ENCODE results near the gene DNASE1L1.

Gene DNASE1L1

DNA sequence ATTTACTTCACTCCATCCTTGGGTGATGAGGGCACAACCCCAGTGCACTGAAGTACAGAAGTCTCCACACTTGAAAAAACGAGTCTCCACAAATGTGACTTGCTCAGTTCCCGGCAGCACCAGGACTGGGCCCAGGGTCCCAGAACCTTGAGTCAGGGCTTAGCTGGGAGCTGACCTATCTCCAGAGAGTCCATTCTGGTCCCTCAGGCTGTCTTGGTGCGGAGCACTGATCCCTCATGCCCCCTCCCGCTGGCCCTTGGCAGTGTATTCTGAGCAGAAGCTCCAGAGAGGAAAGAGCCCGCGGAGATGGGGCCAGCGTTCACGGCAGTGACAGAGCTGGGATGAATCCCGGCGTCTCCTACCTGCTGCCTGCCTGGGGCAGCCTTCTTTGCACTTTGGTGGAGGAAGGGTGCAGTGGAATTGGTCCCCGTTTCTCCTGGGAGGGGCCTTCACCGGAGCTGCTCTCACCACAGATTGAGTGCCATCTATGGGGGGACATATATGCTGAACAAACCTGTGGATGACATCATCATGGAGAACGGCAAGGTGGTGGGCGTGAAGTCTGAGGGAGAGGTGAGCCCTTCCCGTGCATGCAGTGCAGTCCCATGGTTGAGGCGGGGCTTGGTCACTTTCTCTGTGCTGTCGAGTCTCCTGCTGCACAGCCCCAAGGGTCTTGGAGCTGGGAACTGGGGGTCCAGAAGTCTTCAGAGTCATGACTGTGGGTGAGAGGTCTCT lies 31.7 kb upstream of the DNASE1L1 start:
- TF ChIP-seq, protein P1, sequence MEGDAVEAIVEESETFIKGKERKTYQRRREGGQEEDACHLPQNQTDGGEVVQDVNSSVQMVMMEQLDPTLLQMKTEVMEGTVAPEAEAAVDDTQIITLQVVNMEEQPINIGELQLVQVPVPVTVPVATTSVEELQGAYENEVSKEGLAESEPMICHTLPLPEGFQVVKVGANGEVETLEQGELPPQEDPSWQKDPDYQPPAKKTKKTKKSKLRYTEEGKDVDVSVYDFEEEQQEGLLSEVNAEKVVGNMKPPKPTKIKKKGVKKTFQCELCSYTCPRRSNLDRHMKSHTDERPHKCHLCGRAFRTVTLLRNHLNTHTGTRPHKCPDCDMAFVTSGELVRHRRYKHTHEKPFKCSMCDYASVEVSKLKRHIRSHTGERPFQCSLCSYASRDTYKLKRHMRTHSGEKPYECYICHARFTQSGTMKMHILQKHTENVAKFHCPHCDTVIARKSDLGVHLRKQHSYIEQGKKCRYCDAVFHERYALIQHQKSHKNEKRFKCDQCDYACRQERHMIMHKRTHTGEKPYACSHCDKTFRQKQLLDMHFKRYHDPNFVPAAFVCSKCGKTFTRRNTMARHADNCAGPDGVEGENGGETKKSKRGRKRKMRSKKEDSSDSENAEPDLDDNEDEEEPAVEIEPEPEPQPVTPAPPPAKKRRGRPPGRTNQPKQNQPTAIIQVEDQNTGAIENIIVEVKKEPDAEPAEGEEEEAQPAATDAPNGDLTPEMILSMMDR (IDR thresholded peaks at IDR 0.05) = no peak

GRCh38 chrX:154439841-154440240 lies 30.8 kb upstream of the DNASE1L1 start:
- TF ChIP-seq, protein P1 (IDR thresholded peaks at IDR 0.05) = no peak

DNA sequence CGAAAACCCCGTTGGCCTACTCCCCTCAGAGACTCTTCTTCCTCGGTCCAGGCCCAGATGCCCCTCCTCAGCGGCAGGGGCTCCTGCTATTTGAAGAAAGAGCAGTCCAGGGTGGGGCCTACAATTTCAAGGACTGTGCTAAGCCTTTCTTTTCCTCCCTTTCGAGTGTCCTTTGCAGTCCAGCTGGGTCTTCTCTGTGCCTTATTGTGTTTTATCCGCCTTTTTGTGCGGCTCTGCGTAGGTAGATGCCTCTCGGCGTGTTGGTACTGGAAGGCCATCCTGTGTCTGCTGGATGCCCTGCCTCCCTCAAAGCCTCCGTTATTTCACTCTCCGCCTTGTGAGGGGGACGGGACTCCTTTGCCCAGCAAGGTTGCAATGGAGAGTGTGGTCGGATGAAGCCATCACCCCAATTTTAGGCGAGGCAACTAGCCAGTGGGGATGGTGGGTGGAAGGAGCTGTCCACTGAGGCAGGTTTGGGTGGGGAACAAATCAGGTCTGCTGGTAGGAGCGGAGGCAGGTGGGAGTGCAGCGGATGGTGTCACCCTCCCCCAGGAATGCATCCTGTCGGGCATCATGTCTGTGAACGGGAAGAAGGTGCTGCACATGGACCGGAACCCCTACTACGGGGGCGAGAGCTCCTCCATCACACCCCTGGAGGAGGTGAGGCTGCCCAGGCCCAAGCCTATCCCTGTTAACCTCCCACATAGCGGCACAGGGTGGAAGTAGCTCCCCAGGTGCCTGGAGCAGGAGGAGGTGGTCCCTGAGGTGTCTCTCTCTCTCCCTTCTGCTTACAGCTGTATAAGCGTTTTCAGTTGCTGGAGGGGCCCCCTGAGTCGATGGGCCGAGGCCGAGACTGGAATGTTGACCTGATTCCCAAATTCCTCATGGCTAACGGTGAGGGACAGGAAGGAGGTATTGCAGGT lies 29.2 kb upstream of the DNASE1L1 start:
- TF ChIP-seq, protein P1 (IDR thresholded peaks at IDR 0.05) = no peak

- TF ChIP-seq, protein P1 (IDR thresholded peaks at IDR 0.05) = no peak
Observed at GRCh38 chrX:154436983-154437752, 28.1 kb upstream of the DNASE1L1 start, which contains the start of gene GDI1. GDI1 (plus strand) TSS chrX:154437154; CDS start chrX:154437255, 101 bp downstream.

DNA sequence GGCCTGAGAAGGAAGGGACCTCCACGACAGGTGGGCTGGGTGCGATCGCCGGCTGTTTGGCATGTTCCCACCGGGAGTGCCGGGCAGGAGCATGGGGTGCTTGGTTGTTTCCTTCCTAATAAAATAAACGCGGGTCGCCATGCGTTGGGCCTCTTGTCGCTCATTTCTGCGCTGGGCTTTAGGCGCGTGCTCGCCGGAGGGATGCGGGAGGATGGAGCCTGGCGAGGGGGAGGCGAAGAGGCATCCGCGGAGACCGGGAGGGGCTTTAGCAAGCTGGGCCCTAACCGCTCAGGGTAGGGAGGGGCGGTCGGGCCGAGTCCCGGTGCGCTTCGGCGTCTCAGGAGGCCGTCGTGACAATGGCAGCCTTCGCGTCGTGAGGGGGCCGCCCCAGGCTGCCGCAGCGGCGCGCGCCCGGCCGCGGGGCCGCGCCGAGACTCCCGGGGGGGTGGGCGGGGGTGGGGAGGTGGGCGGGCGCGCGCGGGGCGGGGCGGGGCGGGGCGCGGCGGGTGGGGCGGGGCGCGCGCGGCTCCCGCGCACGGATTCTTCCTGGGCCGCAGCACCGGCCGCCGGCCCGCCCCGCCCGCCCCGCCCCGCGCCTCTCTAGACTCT lies 27.4 kb upstream of the DNASE1L1 start:
- TF ChIP-seq, protein P1 (IDR thresholded peaks at IDR 0.05) = no peak

DNA sequence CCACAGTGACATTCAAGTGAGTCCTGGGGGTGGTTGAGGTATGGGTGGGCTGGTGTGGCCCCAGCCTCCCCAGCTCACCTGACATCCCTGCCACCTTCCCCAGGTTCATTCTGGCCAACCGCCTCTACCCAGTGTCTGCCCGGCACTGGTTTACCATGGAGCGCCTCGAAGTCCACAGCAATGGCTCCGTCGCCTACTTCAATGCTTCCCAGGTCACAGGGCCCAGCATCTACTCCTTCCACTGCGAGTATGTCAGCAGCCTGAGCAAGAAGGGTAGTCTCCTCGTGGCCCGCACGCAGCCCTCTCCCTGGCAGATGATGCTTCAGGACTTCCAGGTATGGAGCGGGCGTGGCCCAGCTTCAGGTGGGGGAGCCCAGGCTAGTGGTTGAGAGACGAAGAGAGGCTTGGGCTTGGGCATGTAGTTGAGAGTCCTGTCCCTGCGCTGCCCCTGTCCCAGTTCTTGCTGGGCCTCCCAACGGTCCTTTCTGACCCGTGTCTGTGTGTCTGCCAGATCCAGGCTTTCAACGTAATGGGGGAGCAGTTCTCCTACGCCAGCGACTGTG lies 26.2 kb upstream of the DNASE1L1 start:
- TF ChIP-seq, protein P1 (IDR thresholded peaks at IDR 0.05) = no peak
